GM18909 (cell line): ENCODE measurements around the gene CREB3L2.
"Not testable (repeated sequence)": the region's sequence is repeated elsewhere in the genome, so short reads cannot be mapped to it uniquely, and the experiment has no call there.

Experiments used
- ATAC-seq: cut with Tn5 transposase; IDR thresholded peaks from one replicate; pipeline ENCODE4 v1.9.1; 2021; ENCODE audit warnings: mild to moderate bottlenecking; ENCODE audit not compliant: unreplicated experiment, poor library complexity

CREB3L2 gene

GRCh38 chr7:137975768-137976167, 26.1 kb downstream of the CREB3L2 start:
- ATAC-seq, result no peak

GRCh38 chr7:137975221-137975620, 26.7 kb downstream of the CREB3L2 start:
- ATAC-seq, result peak; percentile 80

GRCh38 chr7:137974766-137975165, 27.1 kb downstream of the CREB3L2 start:
- no peak for ATAC-seq

GRCh38 chr7:137970253-137970975, 31.5 kb downstream of the CREB3L2 start:
- ATAC-seq, result no peak

- no peak for ATAC-seq
Observed at GRCh38 chr7:137969828-137970227, 32.1 kb downstream of the CREB3L2 start.

GRCh38 chr7:137968890-137969289, 33.0 kb downstream of the CREB3L2 start:
- ATAC-seq, result no peak

GRCh38 chr7:137968339-137968738, 33.5 kb downstream of the CREB3L2 start:
- ATAC-seq, result not testable (repeated sequence)

GRCh38 chr7:137967143-137968018, 34.5 kb downstream of the CREB3L2 start:
- no peak for ATAC-seq

- ATAC-seq, result no peak
Observed at GRCh38 chr7:137966641-137967142, 35.2 kb downstream of the CREB3L2 start.

- ATAC-seq, result no peak
Observed at GRCh38 chr7:137965942-137966640, 35.8 kb downstream of the CREB3L2 start.

- ATAC-seq, result no peak
Observed at GRCh38 chr7:137964824-137965545, 36.9 kb downstream of the CREB3L2 start.

- ATAC-seq, result no peak
Observed at GRCh38 chr7:137962875-137963507, 38.9 kb downstream of the CREB3L2 start.

- no peak for ATAC-seq
Observed at GRCh38 chr7:137962491-137962874, 39.4 kb downstream of the CREB3L2 start.

GRCh38 chr7:137961200-137962177, 40.4 kb downstream of the CREB3L2 start:
- peak; percentile 66 for ATAC-seq

- no peak for ATAC-seq
Observed at GRCh38 chr7:137960020-137960419, 41.9 kb downstream of the CREB3L2 start.

- ATAC-seq, result no peak
Observed at GRCh38 chr7:137958470-137959431, 43.1 kb downstream of the CREB3L2 start.

GRCh38 chr7:137957887-137958286, 44.0 kb downstream of the CREB3L2 start:
- no peak for ATAC-seq
